Right forelimb (tissue), 1 donor: Measurements from ENCODE around the gene ELAVL1.
"Not testable (repeated sequence)": the region's sequence is repeated elsewhere in the genome, so short reads cannot be mapped to it uniquely, and the experiment has no call there.

ENCODE experiments used
- DNase-seq: peaks from one replicate; pipeline ENCODE4 v3.0.0-alpha.2; 2018

ELAVL1 gene

DNA sequence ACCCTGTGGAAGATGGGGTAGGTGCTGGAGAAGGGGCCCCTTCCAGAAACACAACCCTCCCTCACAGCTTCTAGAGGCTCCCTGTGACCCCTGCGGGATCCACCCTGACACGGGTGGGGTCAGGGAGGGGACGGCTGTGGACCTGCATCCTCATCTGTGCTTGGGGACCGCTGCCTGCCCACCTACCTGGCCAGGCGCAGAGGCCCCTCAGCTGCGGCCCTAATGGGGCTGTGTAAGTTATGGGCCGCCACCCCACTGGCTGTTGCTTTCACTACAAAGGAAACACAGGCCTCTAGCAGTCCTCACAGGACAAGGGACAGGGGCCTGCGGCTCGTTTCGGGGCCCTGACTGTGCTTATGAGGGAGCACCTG is 72.5 kb downstream of the ELAVL1 start:
- no peak for DNase-seq

DNA sequence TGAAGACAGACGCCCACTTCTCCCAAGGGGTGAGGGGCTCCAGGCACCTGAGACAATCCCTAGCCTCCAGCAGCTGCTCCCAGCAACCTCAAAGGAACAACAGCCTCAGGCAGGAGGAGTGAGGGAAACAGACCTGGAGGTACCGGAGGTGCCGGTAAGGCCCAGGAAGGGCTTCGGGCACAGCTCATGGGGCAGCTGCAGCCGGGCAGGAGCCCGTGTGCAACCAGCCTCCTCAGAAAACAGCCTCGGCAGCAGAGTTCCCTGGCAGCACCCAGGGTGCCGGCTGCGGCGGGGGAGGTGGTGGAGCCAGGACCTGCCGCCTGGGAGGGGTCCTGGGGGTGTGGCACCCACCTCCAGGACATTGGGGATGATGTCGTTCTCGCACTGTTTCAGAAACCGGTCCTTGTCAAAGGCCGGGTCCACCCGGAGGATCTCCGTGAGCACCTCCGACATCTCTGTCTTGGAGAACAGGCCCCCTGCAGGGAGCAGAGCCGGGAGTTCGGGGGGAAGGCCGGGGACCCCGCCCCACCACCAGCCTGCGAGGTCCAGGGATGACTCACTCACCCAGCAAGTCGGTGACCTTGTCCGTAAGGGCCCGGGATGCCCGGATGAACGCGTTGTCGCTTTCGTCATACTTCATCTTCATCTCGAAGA is 73.0 kb downstream of the ELAVL1 start:
- DNase-seq, result no peak

DNA sequence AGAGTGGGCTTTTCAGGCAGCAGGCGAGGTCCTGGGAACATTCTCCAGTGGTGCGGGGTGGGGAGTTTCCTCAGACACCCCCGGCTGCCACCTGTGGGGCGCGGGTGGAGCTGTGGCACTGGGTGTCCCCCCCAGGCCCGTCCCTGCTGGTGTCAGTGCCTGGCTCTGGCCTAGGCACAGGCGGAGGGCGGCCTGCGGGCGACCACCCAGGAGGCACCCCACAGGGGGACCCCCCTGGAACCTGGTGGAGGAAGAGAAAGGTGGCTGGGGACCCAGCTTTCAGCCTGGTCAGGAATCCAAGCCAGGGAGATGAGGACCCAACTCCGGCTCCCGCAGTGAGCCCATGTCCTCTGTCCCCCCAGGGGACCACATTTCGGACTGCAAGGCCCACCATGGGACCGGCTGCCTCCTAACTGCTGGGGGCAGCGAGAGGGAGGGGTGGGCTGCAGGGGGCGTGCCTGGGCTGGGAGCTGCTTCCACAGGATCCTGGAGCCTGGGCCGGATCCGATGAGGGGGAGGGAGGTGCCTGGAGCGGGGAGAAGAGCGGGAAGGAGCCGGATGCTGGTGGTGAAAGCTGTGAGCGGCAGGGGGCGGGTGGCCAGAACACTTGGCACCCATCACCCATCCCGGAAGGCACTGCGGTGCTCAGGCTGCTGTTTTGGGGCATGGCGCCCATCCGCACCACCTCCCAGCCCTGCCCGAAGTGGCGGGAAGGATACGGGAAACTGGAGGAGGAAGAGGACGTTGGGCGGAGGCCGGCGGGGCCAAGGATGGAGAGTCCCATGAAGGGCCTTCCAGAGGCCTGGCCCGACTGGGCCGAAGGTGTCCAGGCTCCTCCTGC is 74.0 kb downstream of the ELAVL1 start:
- no peak for DNase-seq

DNA sequence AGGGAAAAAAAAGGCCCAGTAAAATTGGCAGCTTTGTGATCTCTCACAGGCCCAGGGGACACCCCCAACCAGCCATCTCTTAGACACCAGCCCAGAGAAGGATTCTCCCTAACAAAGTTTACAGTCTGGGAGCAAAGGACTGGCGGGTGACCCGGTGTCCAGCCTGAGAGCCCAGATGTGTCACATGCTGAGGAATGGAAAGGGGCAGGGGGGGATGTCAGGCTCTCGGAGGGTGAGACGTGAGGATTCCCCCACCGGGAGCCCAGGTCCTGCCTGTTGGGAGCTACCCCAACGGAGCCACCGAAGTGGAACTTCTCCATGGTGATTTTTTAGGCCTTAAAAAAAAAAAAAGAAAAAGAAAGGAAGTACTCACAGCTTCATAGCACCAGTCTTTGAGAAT is 74.7 kb downstream of the ELAVL1 start:
- no peak for DNase-seq

DNA sequence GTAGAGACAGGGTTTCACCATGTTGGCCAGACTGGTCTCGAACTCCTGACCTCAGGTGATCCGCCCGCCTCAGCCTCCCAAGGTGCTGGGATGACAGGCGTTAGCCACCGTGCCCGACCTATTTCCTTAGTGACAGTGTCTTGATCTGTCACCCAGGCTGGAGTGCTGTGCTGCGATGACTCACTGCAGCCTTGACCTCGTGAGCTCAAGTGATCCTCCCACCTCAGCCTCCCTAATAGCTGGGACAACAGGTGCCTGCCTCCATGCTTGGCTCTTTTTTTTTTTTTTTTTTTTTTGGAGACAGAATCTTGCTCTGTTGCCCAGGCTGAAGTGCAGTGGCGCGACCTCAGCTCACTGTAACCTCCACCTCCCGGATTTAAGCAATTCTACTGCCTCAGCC is 75.4 kb downstream of the ELAVL1 start:
- DNase-seq, result not testable (repeated sequence)

DNA sequence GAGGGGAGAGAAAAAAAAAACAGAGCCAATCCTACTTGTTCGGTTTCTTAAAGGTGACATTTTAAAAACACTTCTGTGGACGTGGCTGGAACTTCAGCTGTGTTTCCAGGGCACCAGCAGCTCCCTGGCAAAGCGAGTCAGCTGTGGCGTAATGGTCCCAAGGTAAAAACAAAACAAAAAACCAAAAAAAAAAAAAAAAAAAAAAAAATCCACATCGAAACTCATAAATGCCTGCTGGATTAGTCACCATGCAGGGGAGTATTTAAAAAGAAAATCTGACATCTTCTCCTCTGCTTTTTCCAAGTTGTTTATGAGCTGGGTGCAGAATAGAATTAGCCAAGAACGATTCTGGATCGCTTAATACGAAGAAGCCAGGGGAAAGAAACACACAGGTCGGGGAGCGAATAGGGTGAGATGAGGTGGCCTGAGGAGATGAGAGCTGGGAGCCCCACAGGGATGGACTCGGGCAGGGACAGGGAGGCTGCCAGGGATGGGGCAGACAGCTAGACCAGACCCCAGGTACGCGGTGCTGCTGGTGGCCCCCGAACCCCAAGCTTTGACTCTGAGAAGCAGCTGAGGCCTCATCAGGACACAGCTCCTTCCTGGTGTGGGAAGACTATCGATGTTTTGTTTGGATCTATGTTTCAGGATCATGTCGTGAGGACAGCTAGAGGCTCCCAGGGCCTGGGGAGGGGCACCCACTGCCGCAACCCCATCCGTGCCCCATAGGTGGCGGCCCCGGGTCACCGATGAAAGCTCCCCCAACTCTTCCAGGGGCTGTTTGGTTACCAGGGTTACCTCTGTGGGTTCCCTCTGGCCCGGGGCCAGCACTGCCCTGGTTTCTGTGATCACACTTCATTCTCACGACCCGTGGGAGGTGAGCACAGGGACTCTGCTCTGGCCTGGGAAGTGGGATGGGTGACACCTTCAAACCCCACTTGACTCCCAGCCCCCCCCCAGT is 76.4 kb downstream of the ELAVL1 start:
- no peak for DNase-seq

DNA sequence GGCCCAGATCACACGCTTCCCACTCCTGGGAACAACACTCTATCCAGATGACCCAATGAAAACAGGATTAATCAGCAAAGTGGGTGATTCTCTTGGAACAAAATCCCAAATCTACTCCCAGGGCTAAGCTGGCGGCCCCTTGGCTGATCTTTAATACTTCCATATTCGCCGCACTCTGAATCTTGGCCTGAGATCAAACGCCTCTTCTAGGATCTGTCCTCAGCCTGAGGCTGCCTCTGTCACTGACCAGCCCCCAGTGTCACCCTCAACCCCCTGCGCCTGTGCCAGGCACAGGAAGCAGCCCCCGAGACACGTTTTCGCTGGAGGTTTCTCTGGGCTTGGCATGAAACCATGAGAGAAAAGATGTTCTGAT is 77.1 kb downstream of the ELAVL1 start:
- DNase-seq, result no peak

DNA sequence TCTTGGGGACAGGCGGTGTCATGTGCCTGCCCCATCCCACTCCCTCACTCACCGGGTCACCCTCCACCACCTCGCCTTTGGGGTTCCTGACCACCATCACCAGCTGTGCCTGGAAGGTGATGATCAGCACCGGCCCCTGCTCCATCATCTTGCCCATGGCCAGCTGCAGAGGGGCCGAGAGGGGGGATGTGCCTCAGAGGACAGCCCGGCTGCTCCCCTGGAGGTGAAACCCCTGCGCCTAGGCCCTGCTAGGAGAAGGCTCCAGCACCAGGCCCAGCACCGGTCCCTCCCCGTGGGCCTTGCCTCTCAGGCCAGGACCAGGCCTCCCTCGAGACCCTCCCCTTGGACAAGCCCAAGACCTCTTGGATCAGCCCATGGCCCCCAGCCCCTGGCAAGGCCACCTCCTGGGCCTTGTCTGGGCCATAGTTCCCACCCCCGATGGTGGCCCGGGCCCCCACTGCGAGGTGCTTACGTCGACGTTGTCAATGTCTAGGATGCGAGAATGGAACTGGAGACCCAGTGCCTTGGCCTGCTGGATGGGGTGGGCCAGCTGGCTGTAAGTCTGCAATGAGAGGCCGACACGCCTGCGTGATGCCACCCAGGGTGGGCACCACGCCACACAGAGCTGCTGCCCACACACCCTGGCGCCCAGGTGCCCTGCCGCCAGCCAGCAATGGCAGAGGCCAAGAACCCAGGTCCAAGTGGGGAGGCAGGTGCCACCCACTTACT is 77.7 kb downstream of the ELAVL1 start:
- no peak for DNase-seq

DNA sequence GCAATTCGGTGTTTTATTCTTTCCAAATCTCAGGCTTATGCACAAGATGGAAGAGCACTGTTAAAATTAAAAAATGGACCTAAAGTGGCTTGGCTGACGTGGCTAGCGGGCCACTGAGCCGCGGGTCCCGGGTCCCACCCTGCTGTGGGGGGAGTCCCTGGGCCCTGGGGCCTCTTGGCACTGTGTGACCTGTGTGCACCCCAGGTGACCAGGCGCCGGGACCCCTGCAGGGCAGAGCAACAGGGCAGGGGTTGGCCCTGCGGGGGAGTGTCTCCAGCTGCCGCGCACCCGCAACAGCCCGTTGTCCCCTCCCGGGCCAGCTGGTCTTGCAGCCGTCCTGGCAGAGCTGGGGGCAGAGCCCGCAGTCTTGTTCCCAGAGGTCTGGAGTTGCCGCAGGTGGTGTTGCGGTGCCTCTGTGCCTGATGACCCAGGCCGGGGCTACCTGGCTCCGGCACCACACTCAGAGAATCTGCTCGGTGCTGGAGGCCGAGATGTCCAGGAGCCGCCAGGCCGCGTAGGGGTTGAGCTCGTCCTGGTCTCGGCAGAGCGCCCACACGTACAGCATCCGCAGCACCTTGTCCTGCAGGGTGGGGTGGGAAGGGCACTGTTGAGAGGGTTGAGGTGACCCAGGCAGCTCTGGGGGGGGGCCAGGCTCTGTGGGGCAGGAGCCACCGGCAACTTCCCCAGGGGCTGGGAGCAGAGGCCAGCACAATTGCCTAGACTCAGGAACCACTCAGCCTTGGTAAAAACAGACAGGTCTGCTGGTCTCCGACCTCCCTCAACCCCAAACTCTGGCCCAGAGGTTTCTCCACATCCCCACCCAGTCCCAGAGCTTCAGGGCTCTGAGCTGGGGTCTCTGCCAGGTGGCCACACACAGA is 78.5 kb downstream of the ELAVL1 start:
- DNase-seq, result no peak

DNA sequence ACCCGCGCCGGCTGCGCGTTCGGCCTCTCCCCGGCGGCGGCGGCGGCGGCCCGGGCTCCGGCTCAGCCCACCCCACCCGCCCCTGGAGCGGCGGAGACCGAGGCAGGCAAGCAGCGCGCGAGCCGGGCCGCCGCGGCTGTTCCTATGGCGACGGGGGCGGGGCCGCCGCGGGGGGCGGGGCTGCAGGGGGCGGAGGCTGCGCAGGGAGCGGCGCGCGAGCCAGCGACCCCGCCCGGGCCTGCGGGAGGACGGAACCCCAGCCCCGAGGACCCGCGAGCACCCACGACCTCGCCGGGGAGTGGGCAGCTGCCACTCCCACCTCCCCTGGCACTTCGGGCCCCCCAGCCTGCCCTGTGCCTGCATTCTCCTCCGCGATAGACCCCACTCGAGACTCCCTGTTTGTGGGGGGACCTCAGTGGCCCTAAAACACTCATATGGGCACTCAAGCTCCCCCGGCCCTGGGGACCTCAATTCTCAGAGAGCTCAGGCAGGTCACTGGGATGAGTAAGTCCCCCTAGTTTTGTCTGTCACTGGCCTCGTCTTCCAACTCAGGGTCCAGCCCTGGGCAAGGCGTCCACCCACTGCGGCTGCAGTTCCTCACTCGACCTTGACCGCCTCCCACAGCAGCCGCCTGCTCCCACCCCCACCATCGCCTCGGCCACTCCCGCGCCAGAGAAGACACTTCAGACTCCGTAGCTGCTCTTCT is 79.3 kb downstream of the ELAVL1 start, which contains the start of gene CTXN1:
TSS of gene CTXN1 (minus strand) at position 115 of the 706 bp plus-strand sequence. CDS start 597 bp downstream, outside the sequence.
- peak; percentile 85 for DNase-seq

DNA sequence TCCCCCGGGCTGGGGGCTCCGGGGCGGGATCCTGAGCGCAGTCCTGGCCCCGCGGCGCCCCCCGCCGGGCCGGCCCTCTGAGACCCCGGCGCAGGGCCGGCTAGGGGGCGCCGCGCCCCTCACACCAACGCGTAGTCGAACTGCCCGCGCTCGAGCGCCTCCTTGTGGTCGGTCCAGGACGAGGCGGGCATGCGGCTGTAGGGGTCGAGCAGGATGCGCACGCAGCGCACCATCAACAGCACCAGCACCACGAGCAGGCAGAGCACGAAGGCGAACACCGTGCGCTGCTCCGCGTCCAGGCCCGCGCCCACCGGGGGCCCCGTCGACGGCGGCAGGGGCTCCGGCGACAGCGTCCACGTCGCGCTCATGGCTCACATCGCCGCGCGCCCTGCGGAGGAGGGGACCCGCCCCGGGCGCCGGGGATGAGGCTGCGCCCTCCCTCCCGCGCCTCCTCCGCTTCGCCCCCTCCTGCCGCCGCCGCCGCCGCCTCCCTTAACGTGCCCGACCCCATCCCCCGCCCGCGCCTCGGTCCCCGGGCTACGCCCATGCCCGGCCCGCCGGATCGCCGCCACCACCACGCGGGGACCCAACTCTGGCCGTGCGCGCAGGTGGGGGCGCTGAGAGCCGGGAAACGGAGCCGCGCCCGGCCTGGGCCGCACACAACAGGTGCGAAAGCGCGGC is 80.1 kb downstream of the ELAVL1 start:
- peak; percentile 85 for DNase-seq

DNA sequence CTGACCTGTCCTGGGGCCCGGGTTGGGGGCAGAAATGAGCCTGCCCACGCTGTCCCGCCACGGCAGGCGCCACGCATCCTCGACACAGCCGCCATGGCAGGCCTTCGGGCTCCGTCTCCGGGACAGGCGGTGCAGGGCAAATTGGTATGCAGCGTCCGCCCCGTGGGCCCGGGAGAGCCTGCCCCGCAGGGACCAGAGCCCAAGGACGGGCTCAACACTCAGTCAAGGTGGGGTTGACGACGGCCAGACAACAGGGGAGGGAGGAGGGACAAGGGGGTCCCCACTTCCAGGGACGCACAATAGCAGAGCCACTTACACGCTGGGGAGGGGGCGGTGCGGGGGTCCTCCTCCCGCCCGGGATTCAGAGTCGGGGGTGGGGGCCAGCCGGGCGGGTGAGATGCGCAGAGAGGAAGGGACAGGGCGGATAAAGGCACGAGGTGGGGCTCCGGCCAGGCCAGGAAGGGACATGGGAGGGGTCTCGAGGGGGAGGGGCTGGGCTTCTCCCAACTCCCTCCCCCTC is 80.7 kb downstream of the ELAVL1 start:
- no peak for DNase-seq

DNA sequence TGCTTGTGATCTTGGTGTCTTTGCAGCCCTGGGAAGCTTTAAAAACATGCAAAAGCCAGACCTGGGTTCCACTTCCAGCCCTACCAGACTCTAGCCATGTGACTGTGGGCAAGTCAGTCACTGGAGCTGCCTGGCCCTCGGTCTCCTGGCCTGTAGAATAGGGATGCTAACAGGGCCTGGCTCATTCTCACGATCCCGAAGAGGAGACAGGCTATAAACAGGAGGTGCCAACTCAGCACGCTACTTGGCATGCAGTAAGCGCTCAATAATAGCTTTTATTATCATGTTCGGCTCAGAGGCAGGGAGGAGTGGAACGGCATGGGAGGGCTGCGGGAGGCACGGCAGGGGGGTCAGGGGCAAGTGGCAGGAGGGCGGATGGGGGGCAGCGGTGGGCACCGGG is 81.2 kb downstream of the ELAVL1 start:
- DNase-seq, result no peak

DNA sequence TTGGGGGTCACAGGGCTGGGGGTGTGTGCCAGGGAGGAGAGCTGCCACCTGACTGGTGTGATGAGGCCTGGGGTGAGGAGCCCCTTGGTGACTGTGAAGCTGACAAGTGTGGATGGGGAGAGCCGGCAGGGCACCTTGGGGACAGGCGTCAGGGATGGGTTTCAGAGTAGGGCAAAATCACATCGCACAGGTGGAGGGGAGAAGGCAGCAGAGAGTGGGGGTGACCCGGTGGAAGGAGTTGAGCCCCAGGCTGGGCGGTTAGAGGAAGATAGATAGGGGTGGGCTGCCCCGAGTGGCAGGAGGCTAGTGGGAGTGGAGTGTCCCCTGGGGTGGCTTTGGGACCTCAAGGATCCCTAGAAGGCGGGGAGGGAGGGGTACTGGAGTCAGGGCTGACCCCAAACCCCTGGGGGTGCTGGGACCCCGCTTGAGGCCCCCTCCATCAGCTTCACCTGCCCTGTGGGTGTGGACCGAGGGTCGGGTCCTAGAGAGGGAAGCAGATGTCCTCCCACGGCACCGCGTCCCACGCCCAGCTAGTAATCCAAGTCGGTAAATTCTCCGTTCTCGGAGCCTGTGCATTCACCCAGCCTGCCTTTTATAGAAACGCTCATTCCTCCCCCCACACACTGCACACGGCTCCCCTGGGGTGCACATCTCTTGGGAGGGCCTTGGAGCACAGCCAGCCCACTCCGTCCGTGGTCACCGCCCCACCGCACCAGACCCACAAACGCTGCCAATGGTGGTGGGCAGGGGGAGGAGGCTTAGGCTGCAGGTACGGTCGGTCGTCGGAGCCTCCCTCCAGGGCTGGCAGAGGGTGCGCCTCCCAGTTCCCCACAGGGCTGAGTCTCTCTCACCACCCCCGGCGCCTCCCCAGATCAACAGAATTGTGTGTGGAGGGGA is 81.9 kb downstream of the ELAVL1 start:
- DNase-seq, result no peak

DNA sequence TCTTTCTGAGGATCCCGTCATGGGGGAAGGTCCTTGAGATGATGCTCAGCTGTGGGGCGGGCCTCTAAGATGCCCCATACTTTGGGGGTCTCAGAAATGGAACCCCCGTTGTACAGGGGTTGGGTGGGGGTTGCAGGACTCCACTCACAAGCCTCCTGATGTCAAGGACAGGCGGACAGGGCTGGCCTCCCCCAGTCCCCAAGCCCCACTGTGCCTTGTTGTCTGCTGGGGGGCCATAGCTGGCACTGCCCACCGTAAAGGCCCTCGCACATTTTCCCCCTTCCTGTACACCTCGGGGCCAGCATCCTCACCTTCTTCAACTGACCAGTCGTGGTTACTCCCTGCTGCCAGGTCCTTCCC is 82.6 kb downstream of the ELAVL1 start:
- no peak for DNase-seq

DNA sequence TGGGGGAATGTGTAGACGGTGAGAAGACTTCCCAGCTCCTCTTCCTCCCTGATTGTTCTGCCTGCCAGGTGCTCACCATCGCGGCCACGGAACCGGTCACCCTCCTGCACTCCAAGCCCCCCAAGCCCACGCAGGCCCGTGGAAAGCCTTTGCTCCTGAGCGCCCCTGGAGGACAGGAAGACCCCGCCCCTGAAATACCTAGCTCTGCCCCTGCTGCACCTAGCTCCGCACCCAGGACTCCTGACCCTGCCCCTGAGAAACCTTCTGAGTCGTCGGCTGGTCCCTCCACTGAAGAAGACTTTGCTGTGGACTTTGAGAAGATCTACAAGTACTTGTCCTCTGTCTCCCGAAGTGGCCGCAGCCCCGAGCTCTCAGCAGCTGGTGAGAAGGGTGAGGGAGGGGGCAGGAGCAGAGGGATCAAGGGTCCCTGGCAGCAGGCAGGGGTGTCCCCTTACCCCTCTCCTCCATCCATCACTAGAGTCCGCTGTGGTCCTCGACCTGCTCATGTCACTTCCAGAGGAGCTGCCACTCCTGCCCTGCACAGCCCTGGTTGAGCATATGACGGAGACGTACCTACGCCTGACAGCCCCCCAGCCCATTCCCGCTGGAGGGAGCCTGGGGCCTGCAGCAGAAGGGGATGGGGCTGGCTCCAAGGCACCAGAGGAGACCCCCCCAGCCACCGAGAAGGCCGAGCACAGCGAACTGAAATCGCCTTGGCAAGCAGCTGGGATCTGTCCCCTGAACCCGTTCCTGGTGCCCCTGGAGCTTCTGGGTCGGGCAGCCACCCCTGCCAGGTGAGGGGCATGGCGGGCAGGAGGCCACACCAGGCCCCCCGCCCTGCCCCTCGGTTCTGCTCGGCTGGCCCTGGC is 83.2 kb downstream of the ELAVL1 start:
- no peak for DNase-seq

DNA sequence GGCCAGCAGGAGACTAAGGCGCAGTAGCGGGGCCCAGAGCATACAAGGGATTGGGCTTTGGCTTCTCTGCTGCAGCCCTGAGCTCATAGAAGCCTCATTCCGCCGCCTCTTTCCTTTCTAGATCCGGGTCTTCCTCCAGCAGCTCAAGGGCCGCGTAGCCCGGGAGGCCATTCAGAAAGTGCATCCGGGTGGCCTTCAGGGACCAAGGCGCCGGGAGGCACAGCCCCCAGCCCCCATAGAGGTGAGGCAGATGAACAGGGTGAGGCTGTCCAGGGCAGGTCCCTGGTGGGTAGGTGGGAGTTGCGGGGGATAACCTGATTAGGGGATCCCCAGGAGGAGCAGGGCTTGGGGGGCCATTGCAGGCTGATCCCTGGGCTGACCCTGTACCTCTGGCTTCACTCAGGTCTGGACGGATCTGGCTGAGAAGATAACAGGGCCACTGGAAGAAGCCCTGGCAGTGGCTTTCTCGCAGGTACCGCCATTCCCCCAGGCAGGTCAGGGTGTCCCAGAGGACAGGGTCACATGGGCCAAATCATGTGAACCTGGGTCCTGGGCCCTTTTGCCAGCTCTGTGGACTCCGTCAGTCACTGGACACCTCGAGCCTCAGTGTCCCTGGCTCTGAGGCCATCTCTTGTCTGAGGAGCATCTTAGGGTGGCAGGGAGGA is 84.0 kb downstream of the ELAVL1 start:
- no peak for DNase-seq
